ENCODE measurements around the gene RNF41. TPM values are rescaled to one million over a fixed set of nuclear protein-coding genes. Genes with fewer than 3 reads are reported as not detected.
A peak's percentile ranks its signal among the peaks of the same experiment; 100 is the strongest.

Gene RNF41
- total and polyA plus RNA-seq, 2 of the 13 experiments (the other 11 are each of a cell fraction or from before 2014, with no cell fraction given): 27.1 to 39.4 TPM

- TF ChIP-seq KLF16 (CRISPR knock-in tag; IDR thresholded peaks at IDR 0.05): no peak
- no peak for TF ChIP-seq ZSCAN25 (CRISPR knock-in tag; IDR thresholded peaks at IDR 0.05)
- TF ChIP-seq, protein P1, sequence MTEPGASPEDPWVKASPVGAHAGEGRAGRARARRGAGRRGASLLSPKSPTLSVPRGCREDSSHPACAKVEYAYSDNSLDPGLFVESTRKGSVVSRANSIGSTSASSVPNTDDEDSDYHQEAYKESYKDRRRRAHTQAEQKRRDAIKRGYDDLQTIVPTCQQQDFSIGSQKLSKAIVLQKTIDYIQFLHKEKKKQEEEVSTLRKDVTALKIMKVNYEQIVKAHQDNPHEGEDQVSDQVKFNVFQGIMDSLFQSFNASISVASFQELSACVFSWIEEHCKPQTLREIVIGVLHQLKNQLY (CRISPR knock-in tag; IDR thresholded peaks at IDR 0.05): no peak
- peak; percentile 16 for TF ChIP-seq TBL1XR1 (IDR thresholded peaks at IDR 0.05; ENCODE audit: borderline replicate concordance, low read length, partially characterized antibody)
- no peak for TF ChIP-seq ZNF713 (CRISPR knock-in tag; IDR thresholded peaks at IDR 0.05)
- TF ChIP-seq KLF9 (CRISPR knock-in tag; IDR thresholded peaks at IDR 0.05; ENCODE audit: low read depth): no peak
- peak; percentile 83 for TF ChIP-seq ESRRA (CRISPR knock-in tag; IDR thresholded peaks at IDR 0.05; ENCODE audit: low read depth)
- no peak for TF ChIP-seq ELF1 (CRISPR knock-in tag; IDR thresholded peaks at IDR 0.05)
- TF ChIP-seq RFX3 (CRISPR knock-in tag; IDR thresholded peaks at IDR 0.05): no peak
- TF ChIP-seq E2F5 (CRISPR knock-in tag; conservative IDR thresholded peaks at IDR 0.05): no peak
- no peak for TF ChIP-seq PTBP1 (IDR thresholded peaks at IDR 0.05; ENCODE audit: low read depth, low read length, poor library complexity, severe bottlenecking)
- TF ChIP-seq FOXP4 (CRISPR knock-in tag; IDR thresholded peaks at IDR 0.05): no peak
- TF ChIP-seq ZNF138 (CRISPR knock-in tag; IDR thresholded peaks at IDR 0.05; ENCODE audit: low read depth): no peak
- no peak for TF ChIP-seq HES4 (CRISPR knock-in tag; IDR thresholded peaks at IDR 0.05; ENCODE audit: borderline replicate concordance)
- no peak for TF ChIP-seq ZFYVE20 (CRISPR knock-in tag; IDR thresholded peaks at IDR 0.05; ENCODE audit: borderline replicate concordance, low read depth)
- TF ChIP-seq MIER2 (CRISPR knock-in tag; IDR thresholded peaks at IDR 0.05): no peak
- no peak for TF ChIP-seq JARID2 (CRISPR knock-in tag; IDR thresholded peaks at IDR 0.05; ENCODE audit: insufficient replicate concordance)
- TF ChIP-seq HOXA3 (CRISPR knock-in tag; IDR thresholded peaks at IDR 0.05): no peak
- TF ChIP-seq ZNF160 (CRISPR knock-in tag; IDR thresholded peaks at IDR 0.05): no peak
- TF ChIP-seq ELF3 (CRISPR knock-in tag; IDR thresholded peaks at IDR 0.05): no peak
- no peak for TF ChIP-seq ZNF460 (CRISPR knock-in tag; IDR thresholded peaks at IDR 0.05; ENCODE audit: borderline replicate concordance)
- TF ChIP-seq PPARG (CRISPR knock-in tag; conservative IDR thresholded peaks at IDR 0.05): no peak
- no peak for TF ChIP-seq KDM3A (CRISPR knock-in tag; IDR thresholded peaks at IDR 0.05; ENCODE audit: low read depth)
- no peak for TF ChIP-seq ZNF598 (CRISPR knock-in tag; IDR thresholded peaks at IDR 0.05; ENCODE audit: borderline replicate concordance)
- no peak for TF ChIP-seq HDAC2 (CRISPR knock-in tag; IDR thresholded peaks at IDR 0.05)
- TF ChIP-seq ZNF841 (CRISPR knock-in tag; IDR thresholded peaks at IDR 0.05; ENCODE audit: borderline replicate concordance): no peak
- TF ChIP-seq MAX (IDR thresholded peaks at IDR 0.05): peak; percentile 28; the same call in 1 of the 2 replicates
- TF ChIP-seq, protein P2, sequence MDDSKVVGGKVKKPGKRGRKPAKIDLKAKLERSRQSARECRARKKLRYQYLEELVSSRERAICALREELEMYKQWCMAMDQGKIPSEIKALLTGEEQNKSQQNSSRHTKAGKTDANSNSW (CRISPR knock-in tag; IDR thresholded peaks at IDR 0.05; ENCODE audit: borderline replicate concordance): no peak
These were observed 45.8 kb upstream of the RNF41 start (continued) for GRCh38 chr12:56267443-56268071.

Measured in HepG2 (cell line).